Measurements from ENCODE around the gene LCAT. TPM values are rescaled to one million over a fixed set of nuclear protein-coding genes. Genes with fewer than 3 reads are reported as not detected.

LCAT gene
- total RNA-seq, 1 donor from 2014 or later, result 6.5 TPM

DNA sequence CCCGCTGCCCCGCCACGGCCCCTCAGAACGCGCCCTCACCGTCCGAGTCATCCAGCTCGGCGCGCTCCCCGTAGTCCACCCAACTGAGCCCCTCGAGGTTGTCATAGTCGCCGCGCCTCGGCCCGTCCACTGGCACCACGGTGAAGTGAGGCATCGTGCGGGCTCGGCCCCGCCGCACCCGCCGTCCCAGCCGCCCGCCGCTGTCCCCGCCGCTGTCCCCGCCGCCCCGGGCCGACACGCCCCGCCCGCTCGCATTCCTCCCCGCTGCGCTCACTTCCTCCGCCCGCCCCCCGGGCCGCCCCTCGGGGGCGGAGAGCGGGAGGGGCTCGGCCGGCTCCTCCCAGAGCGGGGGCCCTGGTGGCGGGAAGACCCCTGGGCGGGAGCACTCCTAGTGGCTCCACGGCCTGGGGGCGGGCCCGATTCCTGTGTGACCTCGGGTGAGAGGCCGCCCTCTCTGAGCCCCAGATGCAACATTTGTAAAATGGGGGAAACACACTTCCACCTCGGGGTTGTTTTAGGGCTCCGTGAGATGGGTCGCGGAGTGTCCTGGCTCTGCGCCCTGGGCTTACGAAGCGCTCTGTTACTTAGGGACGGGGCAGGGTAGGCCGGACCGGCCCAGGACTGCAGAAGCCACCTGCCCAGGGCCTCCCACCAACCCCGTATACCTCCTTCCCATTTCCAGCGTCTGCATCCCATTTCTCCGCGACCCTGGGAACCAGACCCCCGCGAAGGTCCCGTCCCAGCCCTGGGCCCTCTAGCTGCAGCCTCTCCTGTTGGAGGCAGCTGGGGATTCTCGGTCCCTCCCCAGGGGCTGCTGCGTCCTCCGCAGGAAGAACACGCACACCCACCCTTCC is 24.7 kb upstream of the LCAT start, which contains the start of gene SLC12A4:
TSS of gene SLC12A4 (minus strand) at position 238 of the 854 bp plus-strand sequence. CDS start at position 154, 84 bp downstream.
- DNase-seq, result peak; percentile 83

- DNase-seq, result peak; percentile 48
Measured at GRCh38 chr16:67967958-67968399, 24.1 kb upstream of the LCAT start.

DNA sequence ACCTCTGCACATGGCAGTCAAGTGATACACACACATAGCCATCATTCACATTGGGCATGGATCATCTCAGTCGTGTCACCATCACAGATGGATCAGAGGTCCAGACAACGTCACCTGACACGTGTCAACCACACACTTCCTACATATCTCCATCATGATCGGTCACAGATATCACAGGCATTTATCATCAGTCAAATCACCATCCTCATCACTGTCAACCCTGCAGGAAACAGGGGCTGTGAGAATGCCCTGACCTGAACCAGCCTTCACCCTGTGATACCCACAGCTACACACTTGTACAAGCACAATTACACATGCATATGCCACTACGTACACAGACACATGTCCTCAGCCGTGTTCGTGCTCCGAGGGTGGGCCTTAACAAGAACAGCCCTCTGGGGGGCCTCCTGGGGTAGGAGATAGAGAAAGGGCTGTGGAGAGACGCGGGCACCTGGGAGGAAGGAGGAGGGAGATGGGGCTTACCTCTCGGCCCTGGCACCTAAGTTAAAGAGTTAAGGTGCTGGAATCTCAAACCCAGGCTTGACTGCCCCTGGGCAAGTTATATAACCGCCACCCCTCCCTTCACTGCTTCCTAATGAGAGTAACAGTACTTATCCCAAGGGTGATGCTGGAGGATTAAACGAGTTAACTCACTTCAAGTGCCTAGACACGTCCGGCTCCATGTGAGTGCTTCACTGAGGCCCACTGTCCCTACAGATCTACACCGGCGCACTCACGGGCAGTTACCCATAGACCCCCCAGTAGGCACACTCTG is 23.4 kb upstream of the LCAT start:
- DNase-seq, result peak; percentile 49

- no peak for DNase-seq
Measured at GRCh38 chr16:67966549-67967182, 22.7 kb upstream of the LCAT start.

- no peak for DNase-seq
Measured at GRCh38 chr16:67965668-67966548, 22.0 kb upstream of the LCAT start.

- no peak for DNase-seq
Measured at GRCh38 chr16:67964477-67965131, 20.7 kb upstream of the LCAT start.

DNA sequence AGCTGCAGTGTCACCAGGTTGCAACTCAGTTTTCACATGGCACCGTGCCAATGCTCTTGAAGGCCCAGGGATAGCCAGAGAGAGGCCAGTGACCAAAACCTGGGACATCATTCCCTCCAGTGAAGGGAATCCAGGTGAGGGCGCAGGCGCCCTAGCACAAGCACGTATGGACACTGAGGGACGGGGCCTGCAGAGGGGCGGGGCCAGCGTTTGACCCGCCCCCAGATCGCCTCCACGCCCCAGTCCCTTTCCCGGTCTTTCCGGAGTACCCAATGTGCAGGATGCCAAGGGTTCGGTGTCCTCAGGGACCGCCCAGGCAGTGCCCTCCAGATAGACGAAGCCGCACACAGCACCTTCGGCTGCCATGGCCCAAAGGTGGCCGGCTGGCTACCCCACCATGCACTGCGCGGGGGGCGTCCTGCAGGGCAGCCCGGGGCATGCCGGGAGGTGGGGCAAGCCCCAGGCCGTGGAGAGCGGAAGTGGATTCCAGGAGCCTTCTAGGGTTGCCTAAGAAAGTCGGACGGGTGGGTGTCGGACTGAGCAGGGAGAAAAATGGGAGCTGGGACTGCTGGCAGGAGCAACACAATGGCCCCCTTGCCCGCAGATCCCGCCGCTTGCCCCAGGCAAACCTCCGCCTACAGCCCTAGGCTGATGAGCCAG is 19.9 kb upstream of the LCAT start:
- peak; percentile 31 for DNase-seq

DNA sequence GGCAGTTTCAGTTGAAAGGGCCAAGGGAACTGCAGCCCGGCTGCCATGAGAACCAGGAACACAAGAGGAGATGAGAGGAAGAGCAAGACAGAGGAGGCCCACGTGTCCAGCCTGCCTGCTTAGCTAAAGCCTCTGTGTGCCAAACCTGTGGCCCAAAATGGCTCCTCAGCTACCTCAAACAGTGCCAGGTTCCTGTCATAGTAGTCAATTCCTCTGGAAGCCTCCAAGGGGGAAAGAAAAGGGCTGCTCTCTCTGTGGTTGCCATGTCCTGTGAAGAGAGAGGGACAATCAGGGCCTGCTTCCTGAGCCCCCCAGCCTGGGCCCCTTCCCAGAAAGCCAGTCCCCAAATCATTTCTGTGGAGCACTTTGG is 19.4 kb upstream of the LCAT start:
- DNase-seq, result no peak

DNA sequence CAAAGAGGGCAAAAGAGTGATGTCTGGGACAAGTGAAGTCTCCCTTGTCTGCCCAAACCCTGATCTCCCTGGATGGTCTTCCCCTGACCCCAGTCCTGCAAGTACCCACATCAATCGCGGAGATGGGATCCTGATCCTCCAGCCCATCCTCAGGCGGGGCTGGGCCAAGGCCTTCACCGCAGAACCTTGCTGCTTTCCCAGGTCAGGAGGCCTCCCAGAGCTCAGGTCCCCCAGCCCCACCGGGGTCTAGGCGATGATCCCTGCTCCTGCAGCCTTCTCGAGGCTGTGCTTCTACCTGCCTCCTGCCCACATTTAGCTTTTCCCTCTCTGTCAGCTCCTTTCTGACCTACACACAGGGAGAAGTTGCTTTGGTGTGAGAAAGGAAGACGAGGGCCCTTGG is 18.2 kb upstream of the LCAT start:
- DNase-seq, result no peak

DNA sequence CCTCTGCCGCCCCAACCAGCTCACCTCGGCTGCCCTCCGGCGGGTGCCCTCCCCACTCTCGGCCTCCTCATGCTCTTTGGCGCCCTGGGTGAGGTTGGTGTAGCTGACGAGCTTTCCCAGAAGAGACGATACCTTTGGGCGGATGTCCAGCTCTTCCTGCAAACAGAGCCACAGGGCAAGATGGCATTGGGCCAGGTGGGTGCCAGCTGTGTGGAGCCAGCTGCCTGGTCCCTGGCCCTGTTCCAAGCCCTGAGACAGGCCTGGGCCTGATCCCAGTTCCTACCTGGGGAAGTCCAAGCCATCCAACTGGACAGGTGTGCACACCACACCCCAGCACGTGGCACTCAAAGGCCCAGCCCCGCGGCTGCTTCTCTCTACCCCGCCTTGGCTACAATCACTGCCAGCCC is 17.6 kb upstream of the LCAT start:
- DNase-seq, result no peak

GRCh38 chr16:67959536-67960329 is 15.8 kb upstream of the LCAT start:
- DNase-seq, result no peak

DNA sequence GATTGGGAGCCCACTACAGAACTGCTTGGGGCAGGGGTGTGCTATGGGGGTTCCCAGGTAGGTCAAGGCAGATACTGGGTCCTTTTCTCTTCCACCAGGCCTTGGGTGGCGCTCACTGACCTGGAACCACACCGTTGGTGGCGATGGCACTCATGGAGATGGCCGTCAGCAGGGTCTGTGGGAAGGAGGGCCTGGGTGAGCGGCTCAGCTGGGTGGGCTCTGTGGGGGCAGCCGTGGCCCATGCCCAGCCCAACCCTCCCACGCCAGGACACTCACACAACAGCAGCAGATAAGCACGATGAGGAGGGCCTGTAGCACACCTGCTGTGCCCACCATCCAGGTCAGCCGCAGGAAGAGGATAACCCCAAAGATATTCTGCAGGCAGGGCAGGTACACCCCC is 13.7 kb upstream of the LCAT start:
- DNase-seq, result no peak

DNA sequence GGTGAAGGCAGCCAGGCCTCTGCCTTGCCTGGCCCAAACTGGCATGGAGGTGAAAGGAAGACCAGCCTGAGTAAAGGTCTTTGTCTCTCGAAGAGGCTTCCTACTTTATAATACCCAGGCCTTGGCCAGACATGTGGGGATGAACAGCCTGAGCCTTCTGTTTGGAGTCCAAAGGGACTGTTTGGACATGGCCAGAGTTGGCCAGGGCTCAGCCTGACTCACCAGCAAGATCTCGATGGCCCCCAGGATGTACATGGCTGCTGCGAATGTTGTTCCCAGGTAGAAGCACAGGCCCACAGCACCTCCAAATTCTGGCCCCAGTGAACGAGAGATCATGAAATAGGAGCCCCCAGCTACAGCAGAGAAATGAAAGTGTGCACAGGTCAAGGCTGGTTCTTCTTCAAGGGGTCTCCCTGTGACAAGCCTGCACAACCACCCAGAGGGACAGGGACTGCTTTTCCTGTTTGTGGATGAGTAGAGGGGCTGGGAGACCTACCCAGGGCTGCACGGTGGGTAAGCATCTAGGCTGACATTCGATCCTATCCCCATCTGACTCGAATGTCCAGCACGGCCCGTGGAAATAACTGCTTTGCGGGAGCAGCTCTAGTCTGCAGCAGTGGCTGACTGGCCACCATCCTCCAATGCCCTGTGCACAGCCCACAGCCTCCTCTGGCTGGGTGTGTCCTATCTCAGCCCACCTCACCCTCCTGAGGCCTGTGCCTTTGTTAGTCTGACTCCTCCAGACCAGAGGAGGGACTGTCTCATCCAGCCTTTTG is 10.7 kb upstream of the LCAT start:
- DNase-seq, result no peak

DNA sequence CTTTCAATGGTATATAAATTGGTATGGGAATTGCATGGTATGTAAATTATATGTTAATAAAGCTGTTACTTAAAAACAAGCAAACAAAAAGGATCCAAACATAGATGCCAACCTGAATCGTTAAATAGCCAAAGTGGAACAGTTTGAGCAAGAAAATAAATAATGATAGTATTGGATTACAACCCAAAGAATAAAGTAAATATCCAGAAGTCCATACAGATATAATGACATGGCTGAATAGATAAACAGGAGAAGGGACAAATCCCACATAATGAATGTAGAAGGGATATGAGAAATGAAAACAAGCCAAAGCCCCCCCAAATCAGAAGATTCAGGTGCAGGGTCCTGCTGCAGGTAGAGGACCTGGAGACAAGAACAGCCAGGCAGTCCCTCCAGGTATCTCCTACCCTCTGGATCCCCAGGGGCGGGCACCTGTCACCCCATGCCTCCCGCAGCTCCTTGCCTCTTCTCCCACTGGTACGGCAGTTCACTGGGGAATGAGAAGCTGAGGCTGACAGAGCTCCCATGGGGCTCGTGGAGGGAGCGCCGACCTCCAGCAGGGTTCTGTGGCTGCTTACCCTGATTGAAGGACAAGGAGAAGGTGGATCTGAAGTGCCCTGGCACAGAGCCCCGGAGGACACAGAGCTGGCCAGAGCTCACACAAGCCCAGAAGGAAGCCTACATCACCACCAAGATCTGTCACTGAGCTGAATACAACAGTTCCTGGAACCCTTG is 9.9 kb upstream of the LCAT start:
- no peak for DNase-seq

GRCh38 chr16:67951485-67951884 is 7.6 kb upstream of the LCAT start:
- DNase-seq, result no peak

DNA sequence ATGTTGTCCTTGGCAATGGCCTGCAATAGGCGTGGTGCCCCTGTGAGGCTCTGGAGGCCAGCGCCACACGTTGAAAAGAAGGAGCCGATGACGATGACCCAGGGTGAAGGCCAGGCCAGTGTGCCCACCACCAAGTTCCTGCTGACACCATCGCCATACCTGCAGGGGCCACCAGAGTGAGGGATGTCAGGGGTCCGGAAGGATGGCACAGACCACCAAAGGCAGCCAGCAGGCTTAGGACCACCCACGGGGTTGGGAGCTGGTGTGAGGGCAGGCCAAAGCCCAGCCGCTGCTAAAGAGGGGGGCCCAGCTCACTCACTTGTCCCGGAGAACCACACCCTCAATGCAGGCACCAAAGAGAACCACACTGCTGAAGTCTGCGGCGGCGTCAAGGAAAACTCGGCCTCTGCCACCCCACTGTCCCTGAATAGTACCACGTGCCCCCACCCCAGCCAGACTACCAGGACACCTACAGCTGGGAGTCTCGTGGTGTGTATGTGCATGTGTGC is 6.5 kb upstream of the LCAT start:
- DNase-seq, result no peak

DNA sequence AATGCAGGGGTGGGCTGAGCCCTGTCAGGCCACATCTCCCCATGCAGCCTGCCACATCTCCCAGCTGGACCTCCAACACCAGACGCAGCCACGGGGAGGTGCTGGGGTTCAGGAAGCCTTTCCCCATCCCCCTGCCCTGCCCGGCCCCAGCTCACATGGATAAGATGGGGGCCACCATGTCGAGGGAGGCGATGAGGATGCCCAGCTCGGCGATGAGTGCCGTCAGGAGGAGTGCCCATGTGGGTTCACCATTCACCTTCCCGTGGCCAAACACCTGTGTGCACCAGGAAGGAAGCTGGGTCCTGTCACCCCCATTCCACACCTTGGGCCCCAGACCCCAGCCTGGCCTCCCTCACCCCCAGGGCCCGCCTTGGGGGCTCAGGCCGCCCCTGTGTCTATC is 5.7 kb upstream of the LCAT start:
- DNase-seq, result no peak

DNA sequence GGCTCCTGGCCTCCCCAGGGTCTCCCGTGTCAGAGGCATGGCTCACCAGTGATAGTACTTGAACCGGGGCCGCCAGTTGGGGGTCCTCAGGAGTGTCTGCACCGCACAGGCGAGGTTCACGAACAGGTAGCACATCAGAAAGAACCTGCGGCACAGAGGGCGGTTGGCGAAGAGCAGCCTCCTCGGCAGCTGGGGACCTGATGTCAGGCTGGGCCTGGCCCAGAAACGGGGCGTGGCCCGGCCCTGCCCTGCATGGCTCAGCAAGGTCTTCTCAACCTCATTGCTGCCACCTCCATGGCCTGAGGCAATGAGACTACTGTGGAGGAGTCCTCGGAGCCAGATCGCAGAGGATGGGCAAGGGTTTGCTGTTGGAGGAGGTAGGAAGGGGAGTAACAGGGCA is 4.1 kb upstream of the LCAT start:
- DNase-seq, result no peak

Data from dermis blood vessel endothelial cell (primary cell).